ENCODE data around the gene ZNF850.

Gene ZNF850

GRCh38 chr19:36668646-36669045, 104.0 kb downstream of the ZNF850 start:
- Histone ChIP-seq H3K36me3 (ENCODE audit: insufficient read depth, low read length) (peaks cover 34% of the 10 kb centered on the region), H3K4me2 (ENCODE audit: insufficient read depth, low read length) (peak overlapping the region; percentile 97), H3K9ac (ENCODE audit: low read depth, low read length) (peak overlapping the region; percentile 81), H3K27me3 (ENCODE audit: insufficient read depth, low read length, poor library complexity) (no peaks in the 10 kb centered on the region), H3K79me2 (ENCODE audit: insufficient read depth, low read length) (peaks cover 94% of the 10 kb centered on the region), H2AFZ (ENCODE audit: low read depth, low read length) (no peak overlapping the region), H4K20me1 (ENCODE audit: insufficient read depth, low read length) (no peaks in the 10 kb centered on the region), H3K4me3 (ENCODE audit: low read depth in 1 of 2, low read length in 2 of 2) (peak overlapping the region in 1 of 2 experiments; percentile 50; a peak in 2 of 4 replicates), H3K9me3 (ENCODE audit: insufficient read depth, low read length, severe bottlenecking) (no peaks in the 10 kb centered on the region), H3K4me1 (ENCODE audit: insufficient read depth, low read length) (peaks cover 36% of the 10 kb centered on the region), H3K27ac (ENCODE audit: low read length) (0 out of 2 replicates have a peak overlapping the region, but pooled peaks have one; percentile 4)
- no peak for DNase-seq
- ATAC-seq (ENCODE audit: insufficient read depth, low read depth): no peak
- TF ChIP-seq CTCF (IDR thresholded peaks at IDR 0.05; ENCODE audit: borderline replicate concordance, extremely low read depth, low read length, poor library complexity, severe bottlenecking) (no peak), EZH2 (IDR thresholded peaks at IDR 0.05; ENCODE audit: borderline replicate concordance, low read depth, low read length, severe bottlenecking) (no peak)

- H3K27me3 ChIP-seq (ENCODE audit: insufficient read depth, low read length, poor library complexity): no peaks in the 10 kb centered on the region
- peaks cover 32% of the 10 kb centered on the region for H3K36me3 ChIP-seq (ENCODE audit: insufficient read depth, low read length)
- H3K9ac ChIP-seq (ENCODE audit: low read depth, low read length): peak overlapping the region; percentile 81
- peaks cover 36% of the 10 kb centered on the region for H3K4me1 ChIP-seq (ENCODE audit: insufficient read depth, low read length)
- H3K4me3 ChIP-seq (ENCODE audit: low read depth in 1 of 2, low read length in 2 of 2): peak overlapping the region; percentile 66 to 86; a peak in 3 of 4 replicates
- DNase-seq: no peak
- peak overlapping the region; percentile 97 for H3K4me2 ChIP-seq (ENCODE audit: insufficient read depth, low read length)
- peaks cover 70% of the 10 kb centered on the region for H3K79me2 ChIP-seq (ENCODE audit: insufficient read depth, low read length)
- no peaks in the 10 kb centered on the region for H3K9me3 ChIP-seq (ENCODE audit: insufficient read depth, low read length, severe bottlenecking)
- 0 out of 2 replicates have a peak overlapping the region, but pooled peaks have one; percentile 56 for H2AFZ ChIP-seq (ENCODE audit: low read depth, low read length)
- no peak for TF ChIP-seq EZH2 (IDR thresholded peaks at IDR 0.05; ENCODE audit: borderline replicate concordance, low read depth, low read length, severe bottlenecking)
- no peak for TF ChIP-seq CTCF (IDR thresholded peaks at IDR 0.05; ENCODE audit: borderline replicate concordance, extremely low read depth, low read length, poor library complexity, severe bottlenecking)
- H4K20me1 ChIP-seq (ENCODE audit: insufficient read depth, low read length): no peaks in the 10 kb centered on the region
- ATAC-seq (ENCODE audit: insufficient read depth, low read depth): no peak
- peak overlapping the region; percentile 80 for H3K27ac ChIP-seq (ENCODE audit: low read length)
Observed at GRCh38 chr19:36665832-36666231, 106.8 kb downstream of the ZNF850 start.

All from DND-41 (cell line).